HTERT RPE-1 (cell line): ENCODE measurements around the gene KLHL29.
"Not testable (repeated sequence)": the region's sequence is repeated elsewhere in the genome, so short reads cannot be mapped to it uniquely, and the experiment has no call there.

Experiments
- in situ Hi-C: fragments of 300-500 bp; cut with MboI; formaldehyde crosslinking; loops from 4 replicates; pipeline ENCODE4 v1.14.3; 2020; ENCODE audit warnings: low sequenced_read_pairs

Gene KLHL29

DNA sequence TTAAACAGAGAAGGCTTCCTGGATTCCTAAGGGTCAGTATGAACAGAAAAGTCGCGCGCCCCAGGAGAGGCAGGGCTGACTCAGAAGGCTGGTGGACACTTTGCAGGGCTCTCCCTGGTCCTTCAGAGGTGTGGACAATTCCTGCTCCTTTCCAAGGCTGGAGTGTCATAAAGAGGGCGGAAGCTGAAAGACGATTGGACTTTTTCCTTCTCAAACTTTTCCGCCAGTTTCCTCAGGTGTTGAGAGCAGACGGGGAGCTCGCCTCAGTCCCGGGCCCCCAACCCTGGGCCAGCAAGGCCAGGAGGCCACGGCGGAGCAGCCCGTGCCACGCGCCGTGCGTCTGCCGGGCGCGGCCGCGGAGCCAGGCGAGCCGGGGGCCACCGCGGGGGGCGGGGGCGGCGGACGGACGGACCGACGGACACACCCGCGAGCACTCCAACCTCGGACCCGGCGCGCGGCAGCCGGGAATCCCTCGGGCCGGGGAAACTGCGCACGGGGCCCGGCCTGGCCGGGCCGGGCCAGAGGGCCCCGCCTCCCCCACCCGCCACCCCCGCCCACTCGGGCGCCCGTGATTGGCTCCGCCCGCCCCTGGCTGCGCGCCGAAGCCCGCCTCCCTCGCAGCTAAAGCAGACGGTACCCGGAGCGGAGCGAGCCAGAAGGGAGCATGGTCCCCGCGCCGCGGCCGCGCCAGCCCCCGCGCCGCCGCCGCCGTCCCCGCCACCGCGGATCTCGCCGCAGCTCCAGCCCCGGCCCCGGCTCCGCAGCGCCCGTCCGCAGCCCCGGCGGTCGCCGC lies at the start of gene KLHL29:
KLHL29 (plus strand) TSS at position 629 of the 793 bp plus-strand sequence. CDS start 177,018 bp downstream, outside the sequence.
- in situ Hi-C loops = no loop called here

DNA sequence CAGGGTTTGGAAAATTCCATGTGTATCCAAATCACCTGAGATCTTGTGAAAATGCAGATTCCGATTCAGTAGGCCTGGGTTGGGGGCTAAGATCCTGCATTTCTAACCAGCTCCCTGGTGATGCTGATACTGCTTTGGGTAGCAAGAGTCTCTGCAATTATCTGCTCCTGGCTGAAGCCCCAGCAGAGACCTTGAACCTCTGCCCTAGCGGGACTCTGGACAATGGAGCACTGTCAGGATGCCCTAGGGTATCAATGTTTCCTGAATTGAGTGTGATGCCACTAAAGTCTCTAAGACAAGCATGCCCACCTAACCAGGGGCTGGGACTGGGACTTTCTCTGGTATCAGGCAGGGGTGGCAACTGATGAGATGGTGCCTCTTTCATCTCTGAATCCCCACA lies 49.4 kb upstream of the KLHL29 start:
- in situ Hi-C loops = no loop called here

DNA sequence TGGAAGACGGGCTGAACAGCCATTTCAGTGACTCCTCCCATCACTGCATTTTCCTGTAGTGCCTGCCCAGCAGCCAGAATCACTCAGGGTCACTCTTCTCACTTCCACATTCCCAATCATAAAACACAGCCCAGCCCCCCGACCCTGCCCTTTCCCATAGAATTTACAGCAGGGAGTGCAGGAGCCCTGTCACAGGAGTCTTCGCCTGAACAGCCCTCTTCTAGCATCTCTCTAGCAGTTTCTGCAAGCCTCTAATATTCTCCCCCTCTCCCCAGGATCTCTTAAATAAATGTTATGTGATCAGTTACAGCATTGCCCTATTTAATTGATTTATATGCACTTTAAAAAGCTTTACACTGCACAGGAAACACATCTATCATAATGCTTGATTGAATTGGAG lies 42.9 kb upstream of the KLHL29 start:
- in situ Hi-C loops = no loop called here

DNA sequence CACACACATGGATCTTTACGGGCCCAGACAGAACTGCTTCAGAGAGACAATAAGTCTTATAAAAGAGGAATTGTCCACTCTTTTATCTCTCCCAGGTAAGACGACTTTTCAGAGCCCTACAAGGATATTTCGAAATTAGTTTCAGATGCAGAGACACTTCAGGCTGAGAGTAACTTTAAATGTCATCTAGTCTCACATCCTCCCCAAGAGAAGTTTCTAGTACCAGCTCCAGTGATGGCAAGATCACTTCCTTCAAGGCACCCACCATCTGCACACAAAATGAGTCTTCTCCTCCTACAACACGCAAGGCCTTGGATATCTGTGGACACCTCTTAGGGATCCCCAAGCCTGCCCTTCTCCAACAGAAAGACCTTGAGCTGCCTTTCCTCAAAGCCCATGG lies 39.0 kb upstream of the KLHL29 start:
- in situ Hi-C loops = no loop called here

DNA sequence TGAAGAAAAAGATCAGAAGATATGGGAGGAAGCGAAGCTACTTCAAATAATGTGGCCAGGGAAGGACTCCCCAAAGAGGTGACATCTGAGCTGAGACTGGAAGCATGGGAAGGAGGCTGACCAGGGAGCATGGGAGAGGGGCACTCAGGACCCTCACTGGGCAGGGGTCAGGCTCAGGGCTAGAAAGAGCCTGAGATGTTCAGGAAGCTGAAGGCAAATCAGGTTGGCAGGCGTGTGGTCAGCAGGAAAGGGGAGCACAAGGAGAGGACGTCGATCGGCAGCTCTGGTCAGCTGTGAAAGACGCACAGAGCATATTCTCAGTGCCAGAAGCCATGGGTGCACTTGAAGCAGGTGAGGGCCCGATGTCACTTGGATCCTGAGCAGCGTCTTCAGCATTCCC lies 38.2 kb upstream of the KLHL29 start:
- in situ Hi-C loops = no loop called here

DNA sequence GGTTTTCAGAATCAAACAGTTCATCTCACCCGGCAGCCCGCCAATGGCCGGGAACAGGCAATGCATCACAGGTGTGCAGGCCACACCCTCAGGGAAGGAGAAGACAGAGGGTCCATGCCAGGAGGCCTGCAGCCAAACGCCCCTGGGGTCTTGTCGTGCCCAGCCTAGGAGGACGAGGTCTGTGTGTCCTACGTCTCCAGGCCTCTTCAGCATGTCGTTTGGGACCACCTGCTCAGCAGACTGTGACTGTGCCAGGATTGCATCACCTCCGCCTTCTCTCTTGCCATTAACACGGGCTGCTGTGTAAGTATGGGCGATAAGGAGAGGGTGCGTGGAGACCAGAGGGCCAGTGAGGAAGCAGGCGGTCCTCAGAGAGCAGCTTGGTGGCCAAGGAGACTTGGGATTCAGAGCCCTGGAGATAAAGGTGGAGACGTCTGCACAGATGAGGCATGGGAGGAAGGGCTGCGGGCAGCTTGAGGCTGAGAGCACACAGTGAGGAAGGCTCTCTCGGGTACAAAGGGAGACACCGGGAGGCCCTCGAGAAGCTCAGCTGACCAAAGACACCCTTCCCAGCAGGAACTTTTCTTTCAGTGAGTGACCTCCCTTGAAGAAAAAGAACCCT lies 37.4 kb upstream of the KLHL29 start:
- in situ Hi-C loops = no loop called here

DNA sequence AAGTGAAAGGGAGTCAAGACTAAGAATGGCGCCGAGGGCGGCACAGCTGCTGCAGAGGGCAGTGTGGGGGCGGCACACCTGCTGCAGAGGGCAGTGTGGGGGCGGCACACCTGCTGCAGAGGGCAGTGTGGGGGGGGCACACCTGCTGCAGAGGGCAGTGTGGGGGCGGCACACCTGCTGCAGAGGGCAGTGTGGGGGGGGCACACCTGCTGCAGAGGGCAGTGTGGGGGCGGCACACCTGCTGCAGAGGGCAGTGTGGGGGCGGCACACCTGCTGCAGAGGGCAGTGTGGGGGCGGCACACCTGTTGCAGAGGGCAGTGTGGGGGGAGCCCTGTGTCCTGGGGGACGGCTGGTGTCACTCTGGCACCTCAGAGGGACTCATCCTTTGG lies 36.9 kb upstream of the KLHL29 start:
- in situ Hi-C loops = not testable (repeated sequence)

DNA sequence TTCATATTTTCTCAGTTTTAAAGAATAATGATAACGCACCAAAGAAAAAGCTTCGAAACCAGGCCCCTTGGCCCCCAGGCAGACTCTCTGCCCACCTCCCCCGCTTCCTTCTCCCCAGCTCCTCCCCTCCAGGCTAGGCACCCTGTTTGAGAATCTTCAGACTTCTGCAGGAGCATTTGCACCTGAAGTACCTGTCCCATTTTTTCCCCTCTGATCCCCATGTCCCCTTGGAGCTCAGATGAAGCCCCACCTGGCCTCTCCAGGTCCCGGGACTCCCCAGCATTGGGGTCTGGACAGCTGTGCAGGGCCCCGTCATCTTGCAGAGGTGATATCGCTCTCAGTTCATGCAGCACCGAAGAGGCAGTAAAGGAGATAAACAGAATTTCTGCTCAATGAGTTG lies 35.5 kb upstream of the KLHL29 start:
- in situ Hi-C loops = no loop called here

DNA sequence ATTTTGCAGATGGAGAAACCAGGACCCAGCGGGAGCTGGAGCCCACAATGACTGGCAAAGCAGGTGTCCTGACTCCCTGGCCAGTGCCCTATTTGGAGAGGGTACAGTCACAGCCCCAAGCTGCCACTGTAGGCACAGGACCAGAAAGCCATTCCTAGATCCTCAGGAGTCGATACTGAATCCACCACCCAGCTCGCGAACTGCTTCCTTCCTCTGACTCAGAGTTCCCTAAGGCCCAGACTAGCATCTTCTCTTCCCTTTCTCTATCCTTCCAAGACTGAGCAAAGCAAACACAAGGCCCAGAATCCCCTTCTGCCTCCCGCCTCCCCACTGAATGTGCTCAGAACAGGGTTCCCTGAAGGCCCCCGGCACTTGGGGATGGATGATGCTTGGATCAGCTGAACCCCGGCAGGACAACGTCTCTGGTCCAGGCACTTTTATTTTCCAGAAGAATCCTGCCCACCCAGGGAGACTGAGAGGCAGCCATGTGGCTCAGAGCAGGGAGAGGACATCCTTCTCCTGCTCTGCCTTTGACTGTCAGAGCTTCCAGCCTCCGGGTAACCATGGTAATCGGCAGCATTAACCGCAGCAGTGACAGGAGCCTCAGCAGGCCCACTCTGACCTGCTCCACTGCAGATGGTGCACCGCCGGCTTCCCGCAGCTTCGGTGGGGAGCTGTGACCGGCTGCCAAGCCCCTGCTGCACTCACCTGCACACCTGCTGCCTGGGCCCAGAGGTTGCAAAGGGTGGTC lies 34.8 kb upstream of the KLHL29 start:
- in situ Hi-C loops = no loop called here

DNA sequence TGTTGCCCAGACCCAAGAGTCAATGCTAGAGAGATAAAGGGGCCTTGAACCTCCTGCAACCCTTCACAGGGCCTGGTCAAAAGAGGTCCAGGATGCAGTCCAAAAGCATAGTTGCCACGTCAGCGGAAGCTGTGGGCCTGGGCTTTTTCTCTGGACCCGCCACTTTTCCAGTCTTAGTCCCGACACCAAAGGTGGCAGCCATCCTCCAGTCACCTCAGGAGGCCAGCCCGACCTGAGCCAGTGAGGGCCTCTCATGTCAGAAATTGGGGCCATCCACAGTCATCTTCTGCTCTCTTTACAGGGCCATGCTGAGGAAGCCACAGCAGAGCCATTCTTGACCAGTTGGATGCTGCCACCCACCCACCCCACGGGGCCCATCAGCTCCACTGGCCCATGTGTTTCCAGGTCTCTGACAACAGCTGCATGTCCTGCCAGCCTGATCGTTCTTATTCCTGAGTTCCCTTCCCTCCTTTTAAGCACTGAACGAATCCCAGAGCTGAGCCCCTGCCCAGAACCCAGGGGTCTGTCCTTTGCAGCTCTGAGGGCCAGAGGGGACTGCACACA lies 34.1 kb upstream of the KLHL29 start:
- in situ Hi-C loops = no loop called here

DNA sequence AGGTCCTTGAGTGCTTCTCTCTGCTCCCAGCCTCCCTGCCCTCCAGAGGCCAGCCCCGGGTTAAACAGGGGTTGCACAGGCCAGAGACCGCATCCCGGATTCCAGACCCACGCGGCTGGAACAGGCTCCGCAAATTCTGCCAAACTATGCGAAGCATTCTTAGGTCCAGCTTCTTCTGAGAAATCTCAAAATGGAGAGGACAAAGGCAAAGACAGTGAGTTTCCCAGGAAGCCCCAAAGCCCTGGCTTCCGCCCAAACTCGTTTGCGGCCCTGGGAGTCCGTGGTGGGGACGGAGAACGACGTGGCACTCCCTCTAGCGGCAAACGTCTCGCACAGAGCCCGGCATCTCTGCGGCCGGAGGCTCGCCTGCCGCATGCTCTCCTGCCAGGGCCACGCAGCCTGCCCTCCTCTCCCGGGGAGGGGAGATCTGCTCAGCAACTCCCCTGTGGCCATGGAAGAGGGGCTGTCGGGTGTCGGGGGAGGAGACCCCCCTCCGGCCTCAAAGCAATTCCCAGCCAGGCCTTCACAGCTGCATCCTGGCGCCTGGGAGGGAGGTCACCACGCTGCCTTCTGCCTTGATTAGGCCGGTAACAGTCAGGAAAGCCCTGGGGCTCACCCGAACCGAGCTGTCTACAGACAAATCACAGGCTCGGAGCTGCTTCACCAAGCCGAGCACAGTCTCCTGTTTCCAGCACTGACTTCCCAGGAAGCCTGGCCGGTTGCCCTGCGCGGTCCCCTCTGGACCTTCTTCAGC lies 33.4 kb upstream of the KLHL29 start:
- in situ Hi-C loops = no loop called here

DNA sequence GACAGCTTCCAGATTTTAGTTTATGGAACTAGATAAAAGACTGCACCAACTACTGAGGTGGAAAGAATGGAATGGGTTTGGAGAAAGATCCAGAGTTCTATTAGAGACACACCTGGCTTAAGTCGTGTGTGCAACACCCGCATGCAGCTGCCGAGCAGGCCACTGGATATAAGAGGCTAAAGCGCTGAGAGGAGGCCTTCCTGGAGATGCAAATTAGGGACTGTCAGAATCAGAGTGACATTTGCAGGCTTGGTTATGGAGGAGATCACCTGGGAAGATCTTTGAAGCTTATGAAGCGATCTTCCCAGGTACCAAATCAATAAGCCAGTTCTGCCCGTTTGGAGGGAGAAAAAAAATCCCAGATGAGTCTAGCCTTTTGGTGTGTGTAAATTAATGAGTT lies 30.4 kb upstream of the KLHL29 start:
- in situ Hi-C loops = no loop called here

DNA sequence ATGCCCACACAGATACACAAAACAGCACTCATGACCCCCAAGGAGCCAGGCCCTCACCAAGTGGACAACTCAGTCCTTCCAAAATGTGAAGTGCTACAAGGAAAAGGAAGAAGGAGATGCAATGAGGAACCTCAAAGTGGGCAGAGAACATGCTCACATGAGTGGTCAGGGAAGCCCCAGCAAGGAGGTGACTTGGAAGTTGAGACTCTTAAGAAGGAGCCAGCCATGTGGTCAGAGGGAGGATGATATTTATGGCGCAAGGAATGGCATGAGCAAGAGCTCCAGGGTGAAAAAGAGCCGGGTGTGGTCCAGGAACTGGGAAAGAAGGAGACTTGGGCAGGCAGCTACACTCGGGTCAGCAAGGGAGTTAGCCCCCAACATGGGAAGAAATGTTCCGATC lies 30.0 kb upstream of the KLHL29 start:
- in situ Hi-C loops = no loop called here

DNA sequence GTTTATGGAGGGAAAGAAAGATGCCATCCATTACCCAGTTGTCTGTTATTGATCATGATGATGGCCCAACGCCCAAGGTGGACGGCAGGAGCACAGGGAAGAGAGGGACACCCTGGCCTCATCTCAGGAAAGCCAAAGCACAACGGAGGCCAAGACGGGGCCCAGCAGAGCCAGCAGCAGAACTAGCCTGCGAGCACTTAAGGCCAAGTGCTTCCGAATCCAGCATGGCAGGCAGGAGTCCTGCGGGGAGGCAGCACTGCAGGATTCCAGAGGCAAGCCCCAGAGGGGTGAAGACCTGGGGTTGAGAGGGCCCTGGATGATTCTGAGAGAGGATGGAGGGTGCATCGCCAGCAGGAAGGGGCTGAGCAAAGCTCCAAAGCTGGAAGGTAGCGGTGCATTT lies 28.3 kb upstream of the KLHL29 start:
- in situ Hi-C loops = no loop called here

DNA sequence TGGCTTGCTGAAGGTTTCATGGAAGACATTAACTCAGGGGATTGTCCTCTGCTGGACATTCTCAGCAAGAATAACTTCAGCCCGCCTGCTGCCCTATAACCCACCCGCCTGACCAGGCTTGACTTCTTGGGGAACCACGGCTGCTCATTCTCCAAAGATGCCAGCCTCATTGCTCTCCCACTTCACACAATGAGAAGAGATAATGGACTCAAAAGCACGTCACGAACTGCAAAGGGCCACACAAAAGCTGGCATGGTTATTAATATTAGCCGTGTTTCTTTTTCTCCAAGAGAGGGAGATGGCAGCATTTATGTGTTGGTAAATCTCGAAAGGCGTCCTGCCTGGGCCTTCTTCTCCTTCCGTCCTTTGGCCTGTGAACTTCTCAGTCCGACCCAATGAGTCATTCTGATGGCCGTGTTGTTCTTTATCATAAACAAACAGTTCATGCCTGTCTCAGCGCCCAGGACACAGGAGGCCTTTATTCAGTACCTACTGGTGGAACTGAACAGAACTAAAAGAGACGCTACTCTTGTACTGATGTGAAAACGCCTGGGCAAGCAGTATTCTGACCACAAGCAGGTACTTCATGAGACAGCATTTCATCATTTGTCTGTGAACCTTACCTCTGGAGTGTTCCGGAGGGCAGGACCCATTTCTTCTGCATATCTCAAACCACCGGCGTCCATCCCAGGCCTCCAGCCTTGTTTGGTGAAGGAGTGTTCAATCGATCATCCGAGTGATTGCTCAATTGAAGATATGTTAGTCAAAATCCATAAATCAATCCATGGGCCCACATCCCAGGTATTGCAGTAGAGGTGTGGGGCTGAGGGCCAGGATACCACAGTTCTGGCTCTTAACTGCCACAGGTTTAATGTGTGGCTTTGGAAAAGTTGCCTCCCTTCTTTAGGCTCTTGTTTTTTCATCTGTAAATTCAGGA lies 25.1 kb upstream of the KLHL29 start:
- in situ Hi-C loops = no loop called here

DNA sequence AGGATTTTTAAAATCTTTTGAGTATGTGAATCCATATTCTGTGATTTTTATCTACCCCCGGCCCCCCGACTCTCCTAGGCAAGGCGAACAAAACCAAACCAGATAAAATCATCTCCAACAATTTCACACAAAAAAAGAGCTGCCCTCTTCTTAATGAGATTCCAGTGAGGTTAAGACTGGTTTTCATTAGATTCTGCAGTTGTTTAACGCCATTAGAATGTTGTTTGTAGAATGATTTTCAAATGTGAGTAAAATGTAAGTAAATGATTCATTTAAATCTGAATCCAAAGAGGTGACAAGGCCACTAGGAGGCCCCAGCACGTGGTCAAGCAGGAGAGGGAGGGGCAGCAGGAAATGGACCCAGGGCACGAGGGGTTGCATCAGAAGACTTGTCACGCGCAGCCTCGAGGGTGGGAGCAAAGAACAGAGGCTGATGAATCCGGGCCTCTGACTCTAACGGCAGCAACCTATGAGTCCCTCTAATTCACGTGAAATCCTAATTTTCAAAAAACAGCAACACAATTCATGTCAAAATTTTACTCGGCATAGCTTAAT lies 24.3 kb upstream of the KLHL29 start:
- in situ Hi-C loops = no loop called here

DNA sequence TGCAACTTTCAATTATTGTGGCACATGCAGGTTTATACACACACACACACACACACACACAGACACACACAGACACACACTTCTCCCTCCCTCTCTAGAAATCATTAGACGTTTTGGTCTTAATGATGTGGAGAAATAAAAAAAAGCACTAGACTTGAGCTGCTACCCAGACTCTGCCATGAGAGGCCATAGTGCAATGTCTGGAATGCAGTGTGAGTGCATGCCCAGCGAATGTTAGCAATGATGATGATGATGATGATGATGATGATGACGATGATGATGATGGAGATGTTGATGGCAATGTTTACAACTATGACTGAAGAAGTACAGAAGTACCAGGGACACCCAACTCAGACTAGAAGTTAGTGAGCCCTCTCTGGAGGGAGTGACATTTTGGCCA lies 23.8 kb upstream of the KLHL29 start:
- in situ Hi-C loops = no loop called here

DNA sequence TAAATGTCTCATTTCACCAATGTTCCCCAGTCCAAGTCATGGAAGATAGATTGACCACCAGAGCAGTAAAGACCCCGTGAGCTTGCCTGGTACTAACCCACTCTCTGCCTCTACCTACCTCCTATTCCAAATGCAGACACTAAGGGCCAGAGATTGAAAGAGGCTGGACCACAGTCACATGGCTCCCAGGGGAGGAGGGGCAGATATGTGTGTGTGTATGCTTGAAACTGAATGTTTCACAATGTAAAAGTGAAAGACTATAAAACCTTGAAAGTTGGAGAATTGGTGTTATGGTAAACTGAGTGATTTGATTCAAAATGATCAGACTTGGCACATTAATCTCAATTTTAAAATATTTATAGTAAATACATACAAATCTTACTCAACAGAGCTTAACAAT lies 21.7 kb upstream of the KLHL29 start:
- in situ Hi-C loops = no loop called here

DNA sequence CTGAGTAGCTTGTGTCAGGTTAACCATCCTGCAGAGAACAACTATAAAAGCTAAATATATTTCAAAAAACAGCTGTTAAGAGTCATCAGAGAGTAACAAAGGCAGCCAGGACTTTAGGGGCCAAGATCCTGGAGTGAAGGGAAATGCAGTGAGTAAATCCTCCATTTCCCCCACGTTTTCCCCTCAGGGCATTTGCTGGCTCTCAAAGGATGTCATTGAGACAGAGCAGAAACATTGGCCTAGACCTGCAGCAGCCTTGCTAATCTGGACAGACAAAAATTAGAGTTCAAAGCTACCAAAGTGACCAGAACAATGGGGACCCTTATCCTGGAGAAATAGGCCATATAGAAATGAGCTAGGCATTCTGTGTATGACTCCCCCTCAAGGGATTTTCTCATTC lies 21.1 kb upstream of the KLHL29 start:
- in situ Hi-C loops = no loop called here

DNA sequence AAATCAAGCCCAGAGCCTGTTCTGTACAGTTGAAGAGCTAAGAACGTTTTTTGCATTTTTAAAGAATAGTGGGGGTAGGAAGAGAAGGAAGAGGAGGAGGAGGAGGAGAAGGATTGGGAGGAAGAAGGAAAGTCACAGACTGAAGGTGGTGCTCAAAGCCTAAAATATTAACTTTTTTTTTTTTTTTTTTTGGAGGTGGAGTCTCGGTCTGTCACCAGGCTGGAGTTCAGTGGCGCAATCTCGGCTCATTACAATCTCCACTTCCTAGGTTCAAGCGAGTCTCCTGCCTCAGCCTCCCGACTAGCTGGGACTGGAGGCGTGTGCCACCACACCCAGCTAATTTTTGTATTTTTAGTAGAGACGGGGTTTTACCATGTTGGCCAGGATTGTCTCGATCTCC lies 18.3 kb upstream of the KLHL29 start:
- in situ Hi-C loops = no loop called here
